BLaER1 (cell line): Measurements from ENCODE around the gene SBF2.

ENCODE experiments used
- H3K27ac ChIP-seq: shearing (Covaris generic); formaldehyde crosslinking; 2 replicates; pipeline ENCODE4 v1.8.1; 2022
- H3K27me3 ChIP-seq: shearing (Covaris generic); formaldehyde crosslinking; 2 replicates; pipeline ENCODE4 v1.8.1; 2022
- H3K36me3 ChIP-seq: shearing (Covaris generic); formaldehyde crosslinking; 2 replicates; pipeline ENCODE4 v1.8.1; 2022
- H3K4me1 ChIP-seq: shearing (Covaris generic); formaldehyde crosslinking; 2 replicates; pipeline ENCODE4 v1.8.1; 2022
- H3K4me2 ChIP-seq: shearing (Covaris generic); formaldehyde crosslinking; 2 replicates; pipeline ENCODE4 v1.8.1; 2022
- H3K4me3 ChIP-seq: shearing (Covaris generic); formaldehyde crosslinking; 2 replicates; pipeline ENCODE4 v1.8.1; 2022
- H3K9ac ChIP-seq: shearing (Covaris generic); formaldehyde crosslinking; 2 replicates; pipeline ENCODE4 v1.8.1; 2022
- H3K9me3 ChIP-seq: shearing (Covaris generic); formaldehyde crosslinking; 2 replicates; pipeline ENCODE4 v1.8.1; 2022
- H4K20me1 ChIP-seq: shearing (Covaris generic); formaldehyde crosslinking; 2 replicates; pipeline ENCODE4 v1.8.1; 2022
- Cebpa-rat ChIP-seq: shearing (Covaris generic); IDR thresholded peaks from 2 replicates; pipeline ENCODE4 v1.8.1; 2022

Gene SBF2

GRCh38 chr11:9899676-9900075 lies 394.3 kb downstream of the SBF2 start:
- H3K9ac ChIP-seq, result no peak overlapping the region
- no peaks in the 10 kb centered on the region for H3K27me3 ChIP-seq
- no peak overlapping the region for H3K27ac ChIP-seq
- 0 out of 2 replicates have a peak, but pooled peaks cover 3% of the 10 kb centered on the region for H3K9me3 ChIP-seq
- H3K4me3 ChIP-seq, result no peak overlapping the region
- H3K4me1 ChIP-seq, result no peaks in the 10 kb centered on the region
- TF ChIP-seq Cebpa-rat, result no peak
- H3K4me2 ChIP-seq, result no peak overlapping the region
- no peaks in the 10 kb centered on the region for H4K20me1 ChIP-seq
- no peaks in the 10 kb centered on the region for H3K36me3 ChIP-seq

- Histone ChIP-seq H3K27me3 (no peaks in the 10 kb centered on the region), H3K4me2 (no peak overlapping the region), H3K4me1 (no peaks in the 10 kb centered on the region), H3K36me3 (no peaks in the 10 kb centered on the region), H3K27ac (no peak overlapping the region), H3K9me3 (0 out of 2 replicates have a peak, but pooled peaks cover 6% of the 10 kb centered on the region), H4K20me1 (no peaks in the 10 kb centered on the region), H3K4me3 (no peak overlapping the region), H3K9ac (no peak overlapping the region)
- no peak for TF ChIP-seq Cebpa-rat
Observed at GRCh38 chr11:9896902-9897301, 397.1 kb downstream of the SBF2 start.

- no peaks in the 10 kb centered on the region for H4K20me1 ChIP-seq
- H3K27ac ChIP-seq, result no peak overlapping the region
- no peaks in the 10 kb centered on the region for H3K27me3 ChIP-seq
- no peak for TF ChIP-seq Cebpa-rat
- H3K36me3 ChIP-seq, result no peaks in the 10 kb centered on the region
- H3K9me3 ChIP-seq, result 0 out of 2 replicates have a peak, but pooled peaks cover 6% of the 10 kb centered on the region
- H3K9ac ChIP-seq, result no peak overlapping the region
- H3K4me2 ChIP-seq, result no peak overlapping the region
- no peak overlapping the region for H3K4me3 ChIP-seq
- H3K4me1 ChIP-seq, result no peaks in the 10 kb centered on the region
Observed at GRCh38 chr11:9895006-9895405, 399.0 kb downstream of the SBF2 start.

GRCh38 chr11:9893474-9893873 lies 400.5 kb downstream of the SBF2 start:
- no peak overlapping the region for H3K4me3 ChIP-seq

GRCh38 chr11:9888938-9889337 lies 405.1 kb downstream of the SBF2 start:
- H4K20me1 ChIP-seq, result no peaks in the 10 kb centered on the region
- H3K36me3 ChIP-seq, result no peaks in the 10 kb centered on the region
- H3K4me1 ChIP-seq, result peaks cover 11% of the 10 kb centered on the region
- H3K27ac ChIP-seq, result no peak overlapping the region
- no peaks in the 10 kb centered on the region for H3K27me3 ChIP-seq
- no peak overlapping the region for H3K4me3 ChIP-seq
- no peak for TF ChIP-seq Cebpa-rat
- no peak overlapping the region for H3K4me2 ChIP-seq
- H3K9me3 ChIP-seq, result no peaks in the 10 kb centered on the region
- H3K9ac ChIP-seq, result no peak overlapping the region

More at GRCh38 chr11:9893474-9893873, 400.5 kb downstream of the SBF2 start:
- H3K9me3 ChIP-seq, result 0 out of 2 replicates have a peak, but pooled peaks cover 6% of the 10 kb centered on the region
- H3K27me3 ChIP-seq, result no peaks in the 10 kb centered on the region
- H3K27ac ChIP-seq, result no peak overlapping the region
- H4K20me1 ChIP-seq, result no peaks in the 10 kb centered on the region
- no peak for TF ChIP-seq Cebpa-rat
- no peaks in the 10 kb centered on the region for H3K36me3 ChIP-seq
- no peak overlapping the region for H3K9ac ChIP-seq
- no peak overlapping the region for H3K4me2 ChIP-seq
- no peaks in the 10 kb centered on the region for H3K4me1 ChIP-seq

- H3K9me3 ChIP-seq, result no peaks in the 10 kb centered on the region
- no peaks in the 10 kb centered on the region for H4K20me1 ChIP-seq
- peaks cover 11% of the 10 kb centered on the region for H3K4me1 ChIP-seq
- H3K27me3 ChIP-seq, result no peaks in the 10 kb centered on the region
- H3K9ac ChIP-seq, result no peak overlapping the region
- H3K4me2 ChIP-seq, result peak overlapping the region; percentile 56
- H3K27ac ChIP-seq, result no peak overlapping the region
- TF ChIP-seq Cebpa-rat, result no peak
- no peak overlapping the region for H3K4me3 ChIP-seq
- no peaks in the 10 kb centered on the region for H3K36me3 ChIP-seq
Observed at GRCh38 chr11:9887472-9887871, 406.5 kb downstream of the SBF2 start.

GRCh38 chr11:9886595-9886994 lies 407.4 kb downstream of the SBF2 start:
- Histone ChIP-seq H3K4me1 (peaks cover 11% of the 10 kb centered on the region), H3K27ac (no peak overlapping the region), H3K9ac (no peak overlapping the region), H3K4me3 (no peak overlapping the region), H3K27me3 (no peaks in the 10 kb centered on the region), H3K4me2 (no peak overlapping the region), H3K36me3 (no peaks in the 10 kb centered on the region), H4K20me1 (no peaks in the 10 kb centered on the region), H3K9me3 (no peaks in the 10 kb centered on the region)
- TF ChIP-seq Cebpa-rat, result no peak

GRCh38 chr11:9884601-9885000 lies 409.4 kb downstream of the SBF2 start:
- Histone ChIP-seq H3K4me3 (no peak overlapping the region), H3K36me3 (no peaks in the 10 kb centered on the region), H3K27ac (no peak overlapping the region), H3K9me3 (no peaks in the 10 kb centered on the region), H3K4me2 (no peak overlapping the region), H4K20me1 (no peaks in the 10 kb centered on the region), H3K9ac (no peak overlapping the region), H3K27me3 (no peaks in the 10 kb centered on the region), H3K4me1 (peaks cover 11% of the 10 kb centered on the region)
- no peak for TF ChIP-seq Cebpa-rat

- Histone ChIP-seq H4K20me1 (no peaks in the 10 kb centered on the region), H3K9ac (no peak overlapping the region), H3K9me3 (no peaks in the 10 kb centered on the region), H3K4me2 (no peak overlapping the region), H3K4me3 (no peak overlapping the region), H3K36me3 (no peaks in the 10 kb centered on the region), H3K27me3 (no peaks in the 10 kb centered on the region), H3K4me1 (no peaks in the 10 kb centered on the region), H3K27ac (no peak overlapping the region)
- no peak for TF ChIP-seq Cebpa-rat
Observed at GRCh38 chr11:9880657-9881056, 413.4 kb downstream of the SBF2 start.

- Histone ChIP-seq H4K20me1 (no peaks in the 10 kb centered on the region), H3K9me3 (no peaks in the 10 kb centered on the region), H3K27ac (no peak overlapping the region), H3K36me3 (no peaks in the 10 kb centered on the region), H3K4me2 (no peak overlapping the region), H3K4me1 (no peaks in the 10 kb centered on the region), H3K27me3 (no peaks in the 10 kb centered on the region), H3K4me3 (no peak overlapping the region), H3K9ac (no peak overlapping the region)
- TF ChIP-seq Cebpa-rat, result no peak
Observed at GRCh38 chr11:9878936-9879335, 415.1 kb downstream of the SBF2 start.

GRCh38 chr11:9876331-9876730 lies 417.7 kb downstream of the SBF2 start:
- H3K36me3 ChIP-seq, result no peaks in the 10 kb centered on the region
- peaks cover 7% of the 10 kb centered on the region; the same call in 1 of the 2 replicates for H3K9me3 ChIP-seq
- no peaks in the 10 kb centered on the region for H3K4me1 ChIP-seq
- H3K4me3 ChIP-seq, result no peak overlapping the region
- TF ChIP-seq Cebpa-rat, result no peak
- H3K27me3 ChIP-seq, result no peaks in the 10 kb centered on the region
- no peak overlapping the region for H3K9ac ChIP-seq
- H3K4me2 ChIP-seq, result no peak overlapping the region
- no peaks in the 10 kb centered on the region for H4K20me1 ChIP-seq
- H3K27ac ChIP-seq, result no peak overlapping the region
